GM23338 (cell line): Measurements from ENCODE around the gene ANKRD34B. TPM values are rescaled to one million over a fixed set of nuclear protein-coding genes. Genes with fewer than 3 reads are reported as not detected.

Experiments used
- ATAC-seq: fragments of 200-7000 bp; cut with Tn5 transposase; 3 replicates; pipeline ENCODE4 v1.9.1; 2020
- DNase-seq: peaks from one replicate; pipeline ENCODE4 v3.0.0-alpha.2; 2015; ENCODE audit warnings: low spot score
- H2AFZ ChIP-seq: fragments of 200-600 bp; sonication (generic); 2 replicates; pipeline ENCODE4 v1.8.0; 2016; ENCODE audit warnings: antibody characterized with exemption, mild to moderate bottlenecking, moderate library complexity
- H3F3A ChIP-seq: fragments of 200-600 bp; sonication (generic); replicated peaks from 2 replicates; pipeline ENCODE4 v1.8.0; 2017; ENCODE audit warnings: antibody characterized with exemption, mixed run types, low read depth
- H3K27ac ChIP-seq: fragments of 200-600 bp; sonication (generic); 2 replicates; pipeline ENCODE4 v1.6.1; 2016; ENCODE audit warnings: low read depth
- H3K27me3 ChIP-seq: fragments of 200-600 bp; sonication (generic); 2 replicates; pipeline ENCODE4 v1.8.0; 2016; ENCODE audit warnings: mild to moderate bottlenecking, mixed run types, moderate library complexity; ENCODE audit not compliant: insufficient read depth
- H3K36me3 ChIP-seq: fragments of 200-600 bp; sonication (generic); 2 replicates; pipeline ENCODE4 v1.8.0; 2016; ENCODE audit warnings: mild to moderate bottlenecking; ENCODE audit not compliant: insufficient read depth
- H3K4me1 ChIP-seq: fragments of 200-600 bp; sonication (generic); 2 replicates; pipeline ENCODE4 v1.8.0; 2016; ENCODE audit warnings: mild to moderate bottlenecking, moderate library complexity; ENCODE audit not compliant: insufficient read depth
- H3K4me2 ChIP-seq: fragments of 200-600 bp; sonication (generic); 2 replicates; pipeline ENCODE4 v1.7.1; 2017; ENCODE audit warnings: mixed run types
- H3K4me3 ChIP-seq: fragments of 200-600 bp; sonication (generic); 2 replicates; pipeline ENCODE4 v1.6.1; 2016; ENCODE audit warnings: mixed run types
- H3K79me2 ChIP-seq: fragments of 200-600 bp; sonication (generic); replicated peaks from 2 replicates; pipeline ENCODE4 v1.8.0; 2017; ENCODE audit warnings: mild to moderate bottlenecking; ENCODE audit not compliant: insufficient read depth
- H3K9me2 ChIP-seq: fragments of 200-600 bp; sonication (generic); 2 replicates; pipeline ENCODE4 v1.8.0; 2017; ENCODE audit not compliant: insufficient read depth
- H4K20me1 ChIP-seq: fragments of 200-600 bp; sonication (generic); replicated peaks from 2 replicates; pipeline ENCODE4 v1.8.0; 2017; ENCODE audit warnings: mild to moderate bottlenecking; ENCODE audit not compliant: insufficient read depth
- H3K27ac Mint-ChIP-seq: 2 replicates; pipeline ENCODE4 v1.8.0; 2020; ENCODE audit warnings: inconsistent platforms, mild to moderate bottlenecking, moderate library complexity, mixed read lengths
- H3K27me3 Mint-ChIP-seq: 3 replicates; pipeline ENCODE4 v1.8.0; 2022; ENCODE audit warnings: low read depth, mild to moderate bottlenecking, moderate library complexity, mixed read lengths, inconsistent platforms; ENCODE audit not compliant: insufficient read depth, poor library complexity
- H3K36me3 Mint-ChIP-seq: 3 replicates; pipeline ENCODE4 v1.8.0; 2021; ENCODE audit warnings: low read depth, mild to moderate bottlenecking, inconsistent platforms, moderate library complexity, mixed read lengths
- H3K4me1 Mint-ChIP-seq: 3 replicates; pipeline ENCODE4 v1.8.0; 2020; ENCODE audit warnings: mild to moderate bottlenecking, inconsistent platforms, mixed read lengths
- H3K4me3 Mint-ChIP-seq: 3 replicates; pipeline ENCODE4 v1.8.0; 2021; ENCODE audit warnings: moderate library complexity, mild to moderate bottlenecking, inconsistent platforms, mixed read lengths
- H3K9me3 Mint-ChIP-seq: 3 replicates; pipeline ENCODE4 v1.8.0; 2020; ENCODE audit warnings: moderate library complexity, mild to moderate bottlenecking, inconsistent platforms, mixed read lengths
- CREB1 ChIP-seq: fragments of 250-450 bp; sonication (Bioruptor Pico); IDR thresholded peaks from 2 replicates; pipeline ENCODE4 v1.5.0; 2020; ENCODE audit warnings: low read depth, mild to moderate bottlenecking, moderate library complexity
- EZH2 ChIP-seq: fragments of 200-600 bp; sonication (generic); IDR thresholded peaks from one replicate; pipeline ENCODE4 v1.8.0; 2017; ENCODE audit warnings: antibody characterized with exemption, mild to moderate bottlenecking, low read depth; ENCODE audit not compliant: unreplicated experiment
- EZH2phosphoT487 ChIP-seq: fragments of 200-600 bp; sonication (generic); IDR thresholded peaks from one replicate; pipeline ENCODE4 v1.8.1; 2018; ENCODE audit warnings: antibody characterized with exemption; ENCODE audit not compliant: unreplicated experiment
- JUNB ChIP-seq: IDR thresholded peaks from one replicate; pipeline ENCODE4 v1.6.1; 2016; ENCODE audit warnings: antibody characterized with exemption; ENCODE audit not compliant: unreplicated experiment
- NANOG ChIP-seq: IDR thresholded peaks from 2 replicates; pipeline ENCODE4 v1.6.1; 2016; ENCODE audit warnings: antibody characterized with exemption, borderline replicate concordance
- POLR2AphosphoS5 ChIP-seq: IDR thresholded peaks from 2 replicates; pipeline ENCODE4 v1.6.1; 2016; ENCODE audit warnings: antibody characterized with exemption, low read depth
- STAT1 ChIP-seq: IDR thresholded peaks from one replicate; pipeline ENCODE4 v1.6.1; 2016; ENCODE audit warnings: antibody characterized with exemption; ENCODE audit not compliant: unreplicated experiment
- ZNF114 ChIP-seq: fragments of 250-450 bp; sonication (Bioruptor Pico); IDR thresholded peaks from 2 replicates; pipeline ENCODE4 v1.5.0; 2020; ENCODE audit warnings: mild to moderate bottlenecking, moderate library complexity
- ZNF331 ChIP-seq: fragments of 250-450 bp; sonication (Bioruptor Pico); IDR thresholded peaks from 2 replicates; pipeline ENCODE4 v1.5.0; 2020; ENCODE audit warnings: low read depth, mild to moderate bottlenecking, moderate library complexity
- polyA plus RNA-seq: library from polyadenylated mRNA; unstranded; fragments of >200 nt; fragmentation: Nextera tagmentation; extraction: Ambion mirVana; gene quantifications from 2 replicates; pipeline ENCODE4 v1.2.1, GENCODE V29; 2016
- total RNA-seq: library from RNA; depleted of rRNA; stranded (reverse); fragments of >200 nt; shearing (Covaris generic); gene quantifications from 2 replicates; pipeline ENCODE4 v1.2.3, GENCODE V29; 2014
- TF ChIP-seq, protein P1 (sequence below): fragments of 250-450 bp; sonication (Bioruptor Pico); IDR thresholded peaks from 2 replicates; pipeline ENCODE4 v1.5.0; 2020; ENCODE audit warnings: mild to moderate bottlenecking, moderate library complexity
- TF ChIP-seq, protein P2 (sequence below): IDR thresholded peaks from 2 replicates; pipeline ENCODE4 v1.6.1; 2016; ENCODE audit warnings: antibody characterized with exemption
- TF ChIP-seq, protein P3 (sequence below), 2 experiments: fragments of 200-600 bp in 1 of 2; sonication (generic) in 1 of 2; conservative IDR thresholded peaks; 2 replicates each; pipeline versions ENCODE4 v1.5.1 to v1.6.1; 2016 to 2017; ENCODE audit warnings: antibody characterized with exemption in 2 of 2, low read depth in 2 of 2, mild to moderate bottlenecking in 2 of 2, moderate library complexity in 1 of 2

Gene ANKRD34B
- total and polyA plus RNA-seq, 2 experiments from 2014 or later = 1.6 to 2.9 TPM

DNA sequence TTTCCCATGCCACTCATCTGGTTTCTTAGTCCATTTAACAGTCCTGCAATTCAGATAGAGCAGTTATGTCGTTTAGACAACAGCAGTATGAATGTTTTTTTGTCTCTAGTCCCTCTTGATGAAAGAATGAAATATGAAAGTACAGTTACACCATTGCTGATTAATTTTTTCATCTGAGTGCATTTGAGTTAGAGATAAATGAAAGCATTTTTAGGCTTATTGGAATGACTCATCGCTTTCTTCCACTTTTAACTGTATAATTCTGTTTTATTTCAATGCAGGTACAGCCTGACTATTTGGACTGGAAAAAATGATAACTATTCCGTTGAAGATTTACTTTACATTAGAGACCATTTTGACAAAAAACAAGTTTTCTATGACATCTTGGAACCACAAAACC, 28.7 kb downstream of the ANKRD34B start:
- no peak overlapping the region for H3K27ac Mint-ChIP-seq
- H3K4me2 ChIP-seq = no peak overlapping the region
- no peaks in the 10 kb centered on the region; the same call in 2 of the 3 replicates for H3K9me3 Mint-ChIP-seq
- H2AFZ ChIP-seq = no peak overlapping the region
- H3K27me3 Mint-ChIP-seq = no peaks in the 10 kb centered on the region
- no peak for DNase-seq
- no peaks in the 10 kb centered on the region for H3K9me2 ChIP-seq
- H3K4me1 Mint-ChIP-seq = no peaks in the 10 kb centered on the region
- no peaks in the 10 kb centered on the region for H4K20me1 ChIP-seq
- H3K27me3 ChIP-seq = no peaks in the 10 kb centered on the region
- no peak overlapping the region for H3K27ac ChIP-seq
- H3K4me3 Mint-ChIP-seq = no peak overlapping the region
- H3K36me3 ChIP-seq = no peaks in the 10 kb centered on the region
- TF ChIP-seq ZNF331 (CRISPR knock-in tag) = no peak
- TF ChIP-seq NANOG = no peak
- TF ChIP-seq JUNB = no peak
- no peak for TF ChIP-seq POLR2AphosphoS5
- no peak for ATAC-seq
- no peaks in the 10 kb centered on the region for H3F3A ChIP-seq
- no peaks in the 10 kb centered on the region for H3K4me1 ChIP-seq
- no peak overlapping the region for H3K4me3 ChIP-seq
- H3K79me2 ChIP-seq = no peaks in the 10 kb centered on the region
- no peaks in the 10 kb centered on the region for H3K36me3 Mint-ChIP-seq

DNA sequence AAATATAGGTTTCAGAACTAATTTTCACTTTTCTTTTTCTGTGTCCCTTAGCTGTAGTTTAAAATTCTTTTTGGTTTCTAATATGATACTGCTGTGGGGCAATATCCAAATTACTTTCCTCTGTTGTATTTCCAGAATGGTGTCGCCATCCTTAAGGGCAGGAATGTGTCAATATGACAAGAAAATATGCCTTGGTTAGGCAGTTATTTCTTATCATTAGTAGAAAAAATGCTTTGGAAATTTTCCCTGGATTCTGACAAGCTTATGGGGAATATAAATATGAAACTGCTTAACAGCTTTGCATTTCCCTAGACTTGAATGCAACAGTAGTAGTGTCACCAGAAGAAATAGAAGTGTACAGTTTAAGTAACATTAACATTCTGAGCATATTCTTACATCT, 29.4 kb downstream of the ANKRD34B start:
- Histone ChIP-seq H3K4me3 (no peak overlapping the region), H2AFZ (no peak overlapping the region), H3K9me2 (no peaks in the 10 kb centered on the region), H3K36me3 (no peaks in the 10 kb centered on the region), H3K27ac (no peak overlapping the region), H3K4me2 (no peak overlapping the region), H4K20me1 (no peaks in the 10 kb centered on the region), H3K79me2 (no peaks in the 10 kb centered on the region), H3K27me3 (no peaks in the 10 kb centered on the region), H3K4me1 (no peaks in the 10 kb centered on the region), H3F3A (no peaks in the 10 kb centered on the region)
- H3K4me1 Mint-ChIP-seq = no peaks in the 10 kb centered on the region
- no peaks in the 10 kb centered on the region for H3K36me3 Mint-ChIP-seq
- no peaks in the 10 kb centered on the region for H3K27me3 Mint-ChIP-seq
- DNase-seq (no peak), ATAC-seq (no peak)
- no peak overlapping the region for H3K27ac Mint-ChIP-seq
- H3K9me3 Mint-ChIP-seq = no peaks in the 10 kb centered on the region; the same call in 2 of the 3 replicates
- H3K4me3 Mint-ChIP-seq = no peak overlapping the region
- TF ChIP-seq NANOG = no peak
- TF ChIP-seq ZNF331 (CRISPR knock-in tag) = no peak
- TF ChIP-seq JUNB = no peak
- TF ChIP-seq CREB1 (CRISPR knock-in tag) = no peak
- TF ChIP-seq, protein P1, sequence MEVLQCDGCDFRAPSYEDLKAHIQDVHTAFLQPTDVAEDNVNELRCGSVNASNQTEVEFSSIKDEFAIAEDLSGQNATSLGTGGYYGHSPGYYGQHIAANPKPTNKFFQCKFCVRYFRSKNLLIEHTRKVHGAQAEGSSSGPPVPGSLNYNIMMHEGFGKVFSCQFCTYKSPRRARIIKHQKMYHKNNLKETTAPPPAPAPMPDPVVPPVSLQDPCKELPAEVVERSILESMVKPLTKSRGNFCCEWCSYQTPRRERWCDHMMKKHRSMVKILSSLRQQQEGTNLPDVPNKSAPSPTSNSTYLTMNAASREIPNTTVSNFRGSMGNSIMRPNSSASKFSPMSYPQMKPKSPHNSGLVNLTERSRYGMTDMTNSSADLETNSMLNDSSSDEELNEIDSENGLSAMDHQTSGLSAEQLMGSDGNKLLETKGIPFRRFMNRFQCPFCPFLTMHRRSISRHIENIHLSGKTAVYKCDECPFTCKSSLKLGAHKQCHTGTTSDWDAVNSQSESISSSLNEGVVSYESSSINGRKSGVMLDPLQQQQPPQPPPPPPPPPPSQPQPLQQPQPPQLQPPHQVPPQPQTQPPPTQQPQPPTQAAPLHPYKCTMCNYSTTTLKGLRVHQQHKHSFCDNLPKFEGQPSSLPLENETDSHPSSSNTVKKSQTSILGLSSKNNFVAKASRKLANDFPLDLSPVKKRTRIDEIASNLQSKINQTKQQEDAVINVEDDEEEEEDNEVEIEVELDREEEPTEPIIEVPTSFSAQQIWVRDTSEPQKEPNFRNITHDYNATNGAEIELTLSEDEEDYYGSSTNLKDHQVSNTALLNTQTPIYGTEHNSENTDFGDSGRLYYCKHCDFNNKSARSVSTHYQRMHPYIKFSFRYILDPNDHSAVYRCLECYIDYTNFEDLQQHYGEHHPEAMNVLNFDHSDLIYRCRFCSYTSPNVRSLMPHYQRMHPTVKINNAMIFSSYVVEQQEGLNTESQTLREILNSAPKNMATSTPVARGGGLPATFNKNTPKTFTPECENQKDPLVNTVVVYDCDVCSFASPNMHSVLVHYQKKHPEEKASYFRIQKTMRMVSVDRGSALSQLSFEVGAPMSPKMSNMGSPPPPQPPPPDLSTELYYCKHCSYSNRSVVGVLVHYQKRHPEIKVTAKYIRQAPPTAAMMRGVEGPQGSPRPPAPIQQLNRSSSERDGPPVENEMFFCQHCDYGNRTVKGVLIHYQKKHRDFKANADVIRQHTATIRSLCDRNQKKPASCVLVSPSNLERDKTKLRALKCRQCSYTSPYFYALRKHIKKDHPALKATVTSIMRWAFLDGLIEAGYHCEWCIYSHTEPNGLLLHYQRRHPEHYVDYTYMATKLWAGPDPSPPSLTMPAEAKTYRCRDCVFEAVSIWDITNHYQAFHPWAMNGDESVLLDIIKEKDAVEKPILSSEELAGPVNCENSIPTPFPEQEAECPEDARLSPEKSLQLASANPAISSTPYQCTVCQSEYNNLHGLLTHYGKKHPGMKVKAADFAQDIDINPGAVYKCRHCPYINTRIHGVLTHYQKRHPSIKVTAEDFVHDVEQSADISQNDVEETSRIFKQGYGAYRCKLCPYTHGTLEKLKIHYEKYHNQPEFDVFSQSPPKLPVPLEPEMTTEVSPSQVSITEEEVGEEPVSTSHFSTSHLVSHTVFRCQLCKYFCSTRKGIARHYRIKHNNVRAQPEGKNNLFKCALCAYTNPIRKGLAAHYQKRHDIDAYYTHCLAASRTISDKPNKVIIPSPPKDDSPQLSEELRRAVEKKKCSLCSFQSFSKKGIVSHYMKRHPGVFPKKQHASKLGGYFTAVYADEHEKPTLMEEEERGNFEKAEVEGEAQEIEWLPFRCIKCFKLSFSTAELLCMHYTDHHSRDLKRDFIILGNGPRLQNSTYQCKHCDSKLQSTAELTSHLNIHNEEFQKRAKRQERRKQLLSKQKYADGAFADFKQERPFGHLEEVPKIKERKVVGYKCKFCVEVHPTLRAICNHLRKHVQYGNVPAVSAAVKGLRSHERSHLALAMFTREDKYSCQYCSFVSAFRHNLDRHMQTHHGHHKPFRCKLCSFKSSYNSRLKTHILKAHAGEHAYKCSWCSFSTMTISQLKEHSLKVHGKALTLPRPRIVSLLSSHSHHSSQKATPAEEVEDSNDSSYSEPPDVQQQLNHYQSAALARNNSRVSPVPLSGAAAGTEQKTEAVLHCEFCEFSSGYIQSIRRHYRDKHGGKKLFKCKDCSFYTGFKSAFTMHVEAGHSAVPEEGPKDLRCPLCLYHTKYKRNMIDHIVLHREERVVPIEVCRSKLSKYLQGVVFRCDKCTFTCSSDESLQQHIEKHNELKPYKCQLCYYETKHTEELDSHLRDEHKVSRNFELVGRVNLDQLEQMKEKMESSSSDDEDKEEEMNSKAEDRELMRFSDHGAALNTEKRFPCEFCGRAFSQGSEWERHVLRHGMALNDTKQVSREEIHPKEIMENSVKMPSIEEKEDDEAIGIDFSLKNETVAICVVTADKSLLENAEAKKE (CRISPR knock-in tag) = no peak
- TF ChIP-seq EZH2 = no peak
- TF ChIP-seq ZNF114 = no peak
- TF ChIP-seq POLR2AphosphoS5 = no peak
- TF ChIP-seq, protein P2, sequence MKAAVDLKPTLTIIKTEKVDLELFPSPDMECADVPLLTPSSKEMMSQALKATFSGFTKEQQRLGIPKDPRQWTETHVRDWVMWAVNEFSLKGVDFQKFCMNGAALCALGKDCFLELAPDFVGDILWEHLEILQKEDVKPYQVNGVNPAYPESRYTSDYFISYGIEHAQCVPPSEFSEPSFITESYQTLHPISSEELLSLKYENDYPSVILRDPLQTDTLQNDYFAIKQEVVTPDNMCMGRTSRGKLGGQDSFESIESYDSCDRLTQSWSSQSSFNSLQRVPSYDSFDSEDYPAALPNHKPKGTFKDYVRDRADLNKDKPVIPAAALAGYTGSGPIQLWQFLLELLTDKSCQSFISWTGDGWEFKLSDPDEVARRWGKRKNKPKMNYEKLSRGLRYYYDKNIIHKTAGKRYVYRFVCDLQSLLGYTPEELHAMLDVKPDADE = no peak
- TF ChIP-seq STAT1 = no peak
- TF ChIP-seq, protein P3, sequence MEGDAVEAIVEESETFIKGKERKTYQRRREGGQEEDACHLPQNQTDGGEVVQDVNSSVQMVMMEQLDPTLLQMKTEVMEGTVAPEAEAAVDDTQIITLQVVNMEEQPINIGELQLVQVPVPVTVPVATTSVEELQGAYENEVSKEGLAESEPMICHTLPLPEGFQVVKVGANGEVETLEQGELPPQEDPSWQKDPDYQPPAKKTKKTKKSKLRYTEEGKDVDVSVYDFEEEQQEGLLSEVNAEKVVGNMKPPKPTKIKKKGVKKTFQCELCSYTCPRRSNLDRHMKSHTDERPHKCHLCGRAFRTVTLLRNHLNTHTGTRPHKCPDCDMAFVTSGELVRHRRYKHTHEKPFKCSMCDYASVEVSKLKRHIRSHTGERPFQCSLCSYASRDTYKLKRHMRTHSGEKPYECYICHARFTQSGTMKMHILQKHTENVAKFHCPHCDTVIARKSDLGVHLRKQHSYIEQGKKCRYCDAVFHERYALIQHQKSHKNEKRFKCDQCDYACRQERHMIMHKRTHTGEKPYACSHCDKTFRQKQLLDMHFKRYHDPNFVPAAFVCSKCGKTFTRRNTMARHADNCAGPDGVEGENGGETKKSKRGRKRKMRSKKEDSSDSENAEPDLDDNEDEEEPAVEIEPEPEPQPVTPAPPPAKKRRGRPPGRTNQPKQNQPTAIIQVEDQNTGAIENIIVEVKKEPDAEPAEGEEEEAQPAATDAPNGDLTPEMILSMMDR (conservative IDR thresholded peaks at IDR 0.05; ENCODE audit: low read depth in 2 of 2) = no peak
- no peak for TF ChIP-seq EZH2phosphoT487
